Measurements from ENCODE around the gene GNB1L. TPM values are rescaled to one million over a fixed set of nuclear protein-coding genes. Genes with fewer than 3 reads are reported as not detected.

Gene GNB1L
- total RNA-seq, 4 donors from 2014 or later = 4.8 to 8.7 (median 7.4) TPM

- H3K27ac ChIP-seq = no peak overlapping the region
- H3K4me1 ChIP-seq = peaks cover 0 to 12% (median 8%) of the 10 kb centered on the region in 3 donors
- no peaks in the 10 kb centered on the region for H3K27me3 ChIP-seq
- no peak for ATAC-seq
- whole genome bisulfite sequencing, 2 donors (ENCODE audit: low coverage in 1 of 2) = 80% methylated on average over 1 of the region's 23 CpGs; no CpG with 5 or more reads in 1 of the 2 donors
- TF ChIP-seq POLR2AphosphoS5 (IDR thresholded peaks at IDR 0.05) (no peak), CTCF (IDR thresholded peaks at IDR 0.05) (no peak), EP300 (IDR thresholded peaks at IDR 0.05) (no peak), POLR2A (IDR thresholded peaks at IDR 0.05) (no peak)
- H3K4me3 ChIP-seq = no peak overlapping the region
- no peaks in the 10 kb centered on the region for H3K9me3 ChIP-seq
- peaks cover 0 to 43% of the 10 kb centered on the region in 2 donors for H3K36me3 ChIP-seq
Measured at GRCh38 chr22:19875531-19876313, 21.0 kb upstream of the GNB1L start.

- TF ChIP-seq POLR2A (IDR thresholded peaks at IDR 0.05) = no peak
- no peak for TF ChIP-seq EP300 (IDR thresholded peaks at IDR 0.05)
- TF ChIP-seq CTCF (IDR thresholded peaks at IDR 0.05) = no peak
- TF ChIP-seq POLR2AphosphoS5 (IDR thresholded peaks at IDR 0.05) = no peak
- WGBS, 2 donors (ENCODE audit: low coverage in 1 of 2) = no CpG with 5 or more reads among the region's 12 CpGs
- Histone ChIP-seq H3K9me3 (no peaks in the 10 kb centered on the region), H3K27ac (no peak overlapping the region), H3K36me3 (peaks cover 0 to 43% of the 10 kb centered on the region in 2 donors), H3K4me1 (peaks cover 0 to 5% (median 2%) of the 10 kb centered on the region in 3 donors), H3K4me3 (no peak overlapping the region), H3K27me3 (no peaks in the 10 kb centered on the region)
- no peak for ATAC-seq
Measured at GRCh38 chr22:19875061-19875530, 20.4 kb upstream of the GNB1L start.

GRCh38 chr22:19874307-19875060 lies 19.8 kb upstream of the GNB1L start:
- no peak overlapping the region for H3K27ac ChIP-seq
- TF ChIP-seq POLR2AphosphoS5 (IDR thresholded peaks at IDR 0.05) = no peak
- TF ChIP-seq EP300 (IDR thresholded peaks at IDR 0.05) = no peak
- TF ChIP-seq POLR2A (IDR thresholded peaks at IDR 0.05) = no peak
- no peak for TF ChIP-seq CTCF (IDR thresholded peaks at IDR 0.05)
- H3K36me3 ChIP-seq = peaks cover 0 to 43% of the 10 kb centered on the region in 2 donors
- H3K27me3 ChIP-seq = no peaks in the 10 kb centered on the region
- no peaks in the 10 kb centered on the region for H3K9me3 ChIP-seq
- H3K4me3 ChIP-seq = no peak overlapping the region
- ATAC-seq = no peak
- WGBS, 2 donors (ENCODE audit: low coverage in 1 of 2) = no CpG with 5 or more reads among the region's 27 CpGs
- H3K4me1 ChIP-seq = no peaks in the 10 kb centered on the region

GRCh38 chr22:19873960-19874306 lies 19.3 kb upstream of the GNB1L start:
- TF ChIP-seq POLR2AphosphoS5 (IDR thresholded peaks at IDR 0.05) = no peak
- TF ChIP-seq EP300 (IDR thresholded peaks at IDR 0.05) = no peak
- TF ChIP-seq POLR2A (IDR thresholded peaks at IDR 0.05) = no peak
- TF ChIP-seq CTCF (IDR thresholded peaks at IDR 0.05) = no peak
- Histone ChIP-seq H3K27me3 (no peaks in the 10 kb centered on the region), H3K36me3 (peaks cover 0 to 43% of the 10 kb centered on the region in 2 donors), H3K27ac (no peak overlapping the region), H3K4me1 (no peaks in the 10 kb centered on the region), H3K4me3 (no peak overlapping the region), H3K9me3 (no peaks in the 10 kb centered on the region)
- no CpG with 5 or more reads among the region's 7 CpGs for WGBS, 2 donors (ENCODE audit: low coverage in 1 of 2)
- no peak for ATAC-seq

Data from gastroesophageal sphincter (tissue), 4 donors.